SK-N-SH (cell line): ENCODE data around the gene MTG1. TPM values are rescaled to one million over a fixed set of nuclear protein-coding genes. Genes with fewer than 3 reads are reported as not detected.

Experiments used
- CTCF ChIA-PET: fragments of 300-600, 350-600 bp; formaldehyde crosslinking; extraction: SDS; loops from one replicate; lab custom pipeline; 2021; lab: Yijun Ruan, JAX
- POLR2A ChIA-PET: fragments of 350-600 bp; sonication (Branson Sonifier 250); formaldehyde crosslinking; extraction: SDS; loops from one replicate; lab custom pipeline; 2020; ENCODE audit warnings: antibody characterized with exemption, inconsistent platforms; lab: Yijun Ruan, JAX
- DNase-seq: peaks from one replicate; pipeline ENCODE4 v3.0.0; 2012
- H2AFZ ChIP-seq: fragments of 200-600 bp; sonication (generic); 2 replicates; pipeline ENCODE4 v1.8.1; 2016; ENCODE audit warnings: antibody characterized with exemption, mild to moderate bottlenecking, low read depth
- H3F3A ChIP-seq: fragments of 200-600 bp; sonication (generic); replicated peaks from 2 replicates; pipeline ENCODE3; 2016; ENCODE audit warnings: antibody characterized with exemption, mild to moderate bottlenecking; ENCODE audit not compliant: insufficient read depth
- H3K27ac ChIP-seq, 2 experiments: fragments of 200-500 bp in 1 of 2; fragments of 200-600 bp in 1 of 2; sonication (Bioruptor generic) in 1 of 2; sonication (generic), shearing (Covaris generic) in 1 of 2; 2 replicates each; pipeline versions ENCODE4 v1.5.1 to v1.6.1; 2014 to 2016; ENCODE audit warnings: low read depth in 2 of 2, inconsistent platforms in 1 of 2, low read length in 1 of 2, mild to moderate bottlenecking in 1 of 2, mixed read lengths in 1 of 2
- H3K27me3 ChIP-seq: fragments of 200-600 bp; sonication (generic), shearing (Covaris generic); 2 replicates; pipeline ENCODE4 v1.6.1; 2016; ENCODE audit warnings: mixed run types; ENCODE audit not compliant: insufficient read depth
- H3K36me3 ChIP-seq, 2 experiments: fragments of 200-500 bp in 1 of 2; fragments of 200-600 bp in 1 of 2; sonication (Bioruptor generic) in 1 of 2; sonication (generic) in 1 of 2; replicated peaks in 1 of 2; 2 replicates each; pipeline versions ENCODE3 to v1.5.1; 2014 to 2016; ENCODE audit warnings: low read length in 1 of 2, mild to moderate bottlenecking in 1 of 2; ENCODE audit not compliant: insufficient read depth in 2 of 2, control insufficient read depth in 1 of 2
- H3K4me1 ChIP-seq, 2 experiments: fragments of 200-500 bp in 1 of 2; fragments of 200-600 bp in 1 of 2; sonication (Bioruptor generic) in 1 of 2; sonication (generic), shearing (Covaris generic) in 1 of 2; 2 replicates each; pipeline versions ENCODE4 v1.5.1 to v1.6.1; 2014 to 2016; ENCODE audit warnings: low read depth in 1 of 2, low read length in 1 of 2, mixed run types in 1 of 2; ENCODE audit not compliant: insufficient read depth in 2 of 2, control insufficient read depth in 1 of 2
- H3K4me2 ChIP-seq: fragments of 200-600 bp; sonication (generic), shearing (Covaris generic); 2 replicates; pipeline ENCODE4 v1.6.1; 2017; ENCODE audit warnings: mixed run types
- H3K4me3 ChIP-seq, 2 experiments: fragments of 200-500 bp in 1 of 2; fragments of 200-600 bp in 1 of 2; sonication (Bioruptor generic) in 1 of 2; sonication (generic), shearing (Covaris generic) in 1 of 2; 2 replicates each; pipeline versions ENCODE4 v1.5.1 to v1.8.1; 2014 to 2016; ENCODE audit warnings: low read depth in 2 of 2, inconsistent platforms in 1 of 2, low read length in 1 of 2, mild to moderate bottlenecking in 1 of 2, mixed read lengths in 1 of 2, moderate library complexity in 1 of 2
- H3K79me2 ChIP-seq: fragments of 200-600 bp; sonication (generic); 2 replicates; pipeline ENCODE4 v1.8.1; 2017; ENCODE audit warnings: mild to moderate bottlenecking; ENCODE audit not compliant: insufficient read depth
- H3K9ac ChIP-seq: fragments of 200-600 bp; sonication (generic); 2 replicates; pipeline ENCODE4 v1.6.1; 2017; ENCODE audit warnings: mixed run types
- H3K9me2 ChIP-seq: fragments of 200-600 bp; sonication (generic); 2 replicates; pipeline ENCODE4 v1.6.1; 2017; ENCODE audit warnings: mixed run types
- H3K9me3 ChIP-seq: fragments of 200-600 bp; sonication (generic); 2 replicates; pipeline ENCODE4 v1.6.1; 2017; ENCODE audit warnings: mixed run types, mild to moderate bottlenecking, moderate library complexity
- H4K20me1 ChIP-seq: fragments of 200-600 bp; sonication (generic); 2 replicates; pipeline ENCODE4 v1.6.1; 2017; ENCODE audit warnings: mild to moderate bottlenecking, mixed run types; ENCODE audit not compliant: insufficient read depth
- CHD2 ChIP-seq: fragments of 150-350 bp; IDR thresholded peaks from 2 replicates; pipeline ENCODE4 v1.6.1; 2018; ENCODE audit warnings: low read length; ENCODE audit not compliant: partially characterized antibody
- FOXJ3 ChIP-seq: sonication (generic); formaldehyde crosslinking; IDR thresholded peaks from 2 replicates; pipeline ENCODE4 v1.5.1; 2020; ENCODE audit warnings: mild to moderate bottlenecking, missing genetic modification reagents
- GATA2 ChIP-seq: sonication (generic); formaldehyde crosslinking; IDR thresholded peaks from 2 replicates; pipeline ENCODE4 v1.5.0; 2020; ENCODE audit warnings: mild to moderate bottlenecking, missing genetic modification reagents
- MEF2A ChIP-seq: IDR thresholded peaks from 2 replicates; pipeline ENCODE4 v1.4.0; 2012; ENCODE audit warnings: low read depth, borderline replicate concordance
- MXI1 ChIP-seq: IDR thresholded peaks from 2 replicates; pipeline ENCODE4 v1.6.1; 2012; ENCODE audit warnings: mild to moderate bottlenecking, low read depth, low read length, improper control_type of control experiment
- NFIC ChIP-seq: IDR thresholded peaks from 2 replicates; pipeline ENCODE4 v1.4.0; 2012; ENCODE audit warnings: borderline replicate concordance
- NRF1 ChIP-seq: IDR thresholded peaks from 2 replicates; pipeline ENCODE4 v1.6.1; 2012; ENCODE audit warnings: low read depth, mild to moderate bottlenecking, low read length
- POLR2AphosphoS5 ChIP-seq: IDR thresholded peaks from 2 replicates; pipeline ENCODE4 v1.6.1; 2012; ENCODE audit warnings: low read depth, low read length
- RAD21 ChIP-seq: IDR thresholded peaks from 2 replicates; pipeline ENCODE4 v1.6.1; 2012; ENCODE audit warnings: mild to moderate bottlenecking, low read length
- RFX5 ChIP-seq: IDR thresholded peaks from 2 replicates; pipeline ENCODE4 v1.6.1; 2012; ENCODE audit warnings: mild to moderate bottlenecking, improper control_type of control experiment, low read length
- SIN3A ChIP-seq: IDR thresholded peaks from 2 replicates; pipeline ENCODE4 v1.6.1; 2012; ENCODE audit warnings: low read depth, mild to moderate bottlenecking, low read length, moderate library complexity, borderline replicate concordance
- TCF12 ChIP-seq: IDR thresholded peaks from 2 replicates; pipeline ENCODE4 v1.4.0; 2012
- TEAD4 ChIP-seq: IDR thresholded peaks from 2 replicates; pipeline ENCODE4 v1.4.0; 2012; ENCODE audit warnings: mild to moderate bottlenecking, borderline replicate concordance; ENCODE audit not compliant: insufficient read depth
- YY1 ChIP-seq: IDR thresholded peaks from 2 replicates; pipeline ENCODE4 v1.4.0; 2012; ENCODE audit warnings: low read depth, mild to moderate bottlenecking
- WGBS: methylation state at CpG from one replicate; pipeline ENCODE4 v1.1.6; 2017; ENCODE audit warnings: low lambda C conversion rate; 5-methylcytosine and 5-hydroxymethylcytosine counted together
- polyA plus RNA-seq, 3 experiments: library from polyadenylated mRNA; depleted of rRNA; stranded (reverse); fragments of >200 nt; gene quantifications; 2 replicates each; pipeline ENCODE4 v1.2.3, GENCODE V29; 2012
- TF ChIP-seq, protein P1 (sequence below): fragments of 200-600 bp; sonication (generic); IDR thresholded peaks from 2 replicates; pipeline ENCODE4 v1.6.1; 2017; ENCODE audit warnings: antibody characterized with exemption, mild to moderate bottlenecking, moderate library complexity
- TF ChIP-seq, protein P2 (sequence below): IDR thresholded peaks from 2 replicates; pipeline ENCODE4 v1.4.0; 2012; ENCODE audit warnings: low read depth, borderline replicate concordance
- TF ChIP-seq, protein P3 (sequence below): IDR thresholded peaks from 2 replicates; pipeline ENCODE4 v1.4.0; 2012; ENCODE audit warnings: low read depth
- TF ChIP-seq, protein P4 (sequence below): fragments of 150-350 bp; IDR thresholded peaks from 2 replicates; pipeline ENCODE4 v1.6.1; 2016; ENCODE audit warnings: mild to moderate bottlenecking, low read depth, low read length
- TF ChIP-seq, protein P5 (sequence below): IDR thresholded peaks from 2 replicates; pipeline ENCODE4 v1.6.1; 2012; ENCODE audit warnings: mild to moderate bottlenecking, low read depth, low read length, moderate library complexity

The MTG1 gene
- polyA plus RNA-seq, 1 of the 3 experiments (the other 2 are of a cell fraction) = 86.4 TPM

DNA sequence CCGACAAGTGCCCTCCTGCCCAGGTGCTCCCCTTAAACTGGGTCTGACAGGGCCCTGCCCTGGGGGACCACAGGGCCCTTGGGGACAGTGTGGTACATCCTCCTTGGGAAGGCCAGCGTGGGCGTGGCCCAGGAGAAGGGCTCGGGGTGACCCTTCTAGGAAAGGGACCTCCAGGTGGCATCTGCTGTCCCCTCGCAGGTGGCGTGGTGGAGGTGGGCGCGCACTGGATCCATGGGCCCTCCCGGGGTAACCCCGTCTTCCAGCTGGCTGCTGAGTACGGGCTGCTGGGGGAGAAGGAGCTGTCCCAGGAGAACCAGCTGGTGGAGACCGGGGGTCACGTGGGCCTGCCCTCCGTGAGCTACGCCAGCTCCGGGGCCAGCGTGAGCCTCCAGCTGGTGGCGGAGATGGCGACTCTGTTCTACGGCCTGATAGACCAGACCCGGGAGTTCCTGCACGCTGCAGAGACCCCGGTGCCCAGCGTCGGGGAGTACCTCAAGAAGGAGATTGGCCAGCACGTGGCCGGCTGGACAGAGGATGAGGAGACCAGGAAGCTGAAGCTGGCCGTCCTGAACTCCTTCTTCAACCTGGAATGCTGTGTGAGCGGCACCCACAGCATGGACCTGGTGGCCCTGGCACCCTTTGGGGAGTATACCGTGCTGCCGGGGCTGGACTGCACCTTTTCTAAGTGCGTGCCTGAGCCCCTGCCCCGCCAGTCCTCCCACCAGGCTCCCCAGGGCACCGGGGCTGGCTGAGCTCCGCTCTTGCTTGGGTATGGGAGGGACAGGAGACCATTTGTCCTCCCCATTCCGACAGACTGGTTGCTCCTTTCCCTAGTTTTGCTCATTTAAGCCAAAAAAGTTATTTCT lies 13.9 kb upstream of the MTG1 start:
- Histone ChIP-seq H2AFZ (no peak overlapping the region), H3K27me3 (no peaks in the 10 kb centered on the region), H3K79me2 (no peaks in the 10 kb centered on the region), H3K9me3 (no peaks in the 10 kb centered on the region), H3K9ac (peak overlapping the region; percentile 53; the same call in 1 of the 2 replicates), H3K4me2 (peak overlapping the region; percentile 84), H3F3A (no peaks in the 10 kb centered on the region), H3K36me3 (no peaks in the 10 kb centered on the region), H3K27ac (no peak overlapping the region), H3K4me1 (peaks cover 0 to 15% of the 10 kb centered on the region in 2 experiments; a peak in 1 of 4 replicates), H4K20me1 (no peaks in the 10 kb centered on the region), H3K4me3 (peak overlapping the region; percentile 59 to 69), H3K9me2 (no peaks in the 10 kb centered on the region)
- WGBS = 96% methylated on average over 16 of the region's 36 CpGs
- POLR2A ChIA-PET = no interaction called here
- TF ChIP-seq RAD21 (no peak), RFX5 (no peak), YY1 (no peak), NFIC (no peak), FOXJ3 (CRISPR knock-in tag) (no peak), SIN3A (no peak)
- TF ChIP-seq, protein P1, sequence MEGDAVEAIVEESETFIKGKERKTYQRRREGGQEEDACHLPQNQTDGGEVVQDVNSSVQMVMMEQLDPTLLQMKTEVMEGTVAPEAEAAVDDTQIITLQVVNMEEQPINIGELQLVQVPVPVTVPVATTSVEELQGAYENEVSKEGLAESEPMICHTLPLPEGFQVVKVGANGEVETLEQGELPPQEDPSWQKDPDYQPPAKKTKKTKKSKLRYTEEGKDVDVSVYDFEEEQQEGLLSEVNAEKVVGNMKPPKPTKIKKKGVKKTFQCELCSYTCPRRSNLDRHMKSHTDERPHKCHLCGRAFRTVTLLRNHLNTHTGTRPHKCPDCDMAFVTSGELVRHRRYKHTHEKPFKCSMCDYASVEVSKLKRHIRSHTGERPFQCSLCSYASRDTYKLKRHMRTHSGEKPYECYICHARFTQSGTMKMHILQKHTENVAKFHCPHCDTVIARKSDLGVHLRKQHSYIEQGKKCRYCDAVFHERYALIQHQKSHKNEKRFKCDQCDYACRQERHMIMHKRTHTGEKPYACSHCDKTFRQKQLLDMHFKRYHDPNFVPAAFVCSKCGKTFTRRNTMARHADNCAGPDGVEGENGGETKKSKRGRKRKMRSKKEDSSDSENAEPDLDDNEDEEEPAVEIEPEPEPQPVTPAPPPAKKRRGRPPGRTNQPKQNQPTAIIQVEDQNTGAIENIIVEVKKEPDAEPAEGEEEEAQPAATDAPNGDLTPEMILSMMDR = no peak
- CTCF ChIA-PET = interaction anchor here (1.1 kb wide), 1 partner anchor 51 kb away, joined by 4 read pairs; no protein-coding TSS in a partner anchor
- DNase-seq = no peak

DNA sequence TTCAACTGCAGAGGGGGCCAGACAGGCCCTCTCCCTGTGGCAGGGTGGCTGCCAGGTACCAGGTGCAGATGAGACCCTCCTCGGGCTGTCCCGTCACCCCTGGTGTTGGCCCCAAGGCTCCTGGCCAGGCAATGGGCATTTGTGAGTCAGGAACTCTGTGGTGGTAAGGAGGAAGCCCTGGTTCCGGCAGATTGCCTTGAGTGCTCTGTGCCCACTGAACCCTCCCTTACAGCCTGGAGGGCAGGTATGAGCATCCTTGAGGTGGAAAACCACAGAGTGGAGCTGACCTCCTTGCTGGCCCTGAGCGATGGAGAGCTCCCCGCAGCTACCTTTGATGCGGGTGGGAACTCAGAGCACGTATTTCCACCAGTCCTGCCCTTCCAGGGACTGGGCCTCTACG lies 12.9 kb upstream of the MTG1 start:
- Histone ChIP-seq H3K27me3 (no peaks in the 10 kb centered on the region), H3K27ac (no peak overlapping the region), H3K9ac (no peak overlapping the region), H3K9me2 (no peaks in the 10 kb centered on the region), H3K79me2 (no peaks in the 10 kb centered on the region), H3K4me1 (peaks cover 0 to 15% of the 10 kb centered on the region in 2 experiments; a peak in 1 of 4 replicates), H3K4me3 (no peak overlapping the region), H3K36me3 (no peaks in the 10 kb centered on the region), H2AFZ (no peak overlapping the region), H3K9me3 (no peaks in the 10 kb centered on the region), H4K20me1 (no peaks in the 10 kb centered on the region), H3F3A (no peaks in the 10 kb centered on the region), H3K4me2 (no peak overlapping the region)
- 97% methylated on average over 5 of the region's 8 CpGs for WGBS
- DNase-seq = no peak
- ChIA-PET POLR2A (no interaction called here), CTCF (interaction anchor here (1.2 kb wide), 1 partner anchor 52 kb away, joined by 6 read pairs; no protein-coding TSS in a partner anchor)
- TF ChIP-seq, protein P2, sequence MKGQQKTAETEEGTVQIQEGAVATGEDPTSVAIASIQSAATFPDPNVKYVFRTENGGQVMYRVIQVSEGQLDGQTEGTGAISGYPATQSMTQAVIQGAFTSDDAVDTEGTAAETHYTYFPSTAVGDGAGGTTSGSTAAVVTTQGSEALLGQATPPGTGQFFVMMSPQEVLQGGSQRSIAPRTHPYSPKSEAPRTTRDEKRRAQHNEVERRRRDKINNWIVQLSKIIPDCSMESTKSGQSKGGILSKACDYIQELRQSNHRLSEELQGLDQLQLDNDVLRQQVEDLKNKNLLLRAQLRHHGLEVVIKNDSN = no peak
- no peak for TF ChIP-seq MEF2A
- TF ChIP-seq TCF12 = no peak
- TF ChIP-seq POLR2AphosphoS5 = no peak
- TF ChIP-seq, protein P3, sequence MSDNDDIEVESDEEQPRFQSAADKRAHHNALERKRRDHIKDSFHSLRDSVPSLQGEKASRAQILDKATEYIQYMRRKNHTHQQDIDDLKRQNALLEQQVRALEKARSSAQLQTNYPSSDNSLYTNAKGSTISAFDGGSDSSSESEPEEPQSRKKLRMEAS = no peak
- TF ChIP-seq RFX5 = no peak
- no peak for TF ChIP-seq CHD2
- TF ChIP-seq, protein P4, sequence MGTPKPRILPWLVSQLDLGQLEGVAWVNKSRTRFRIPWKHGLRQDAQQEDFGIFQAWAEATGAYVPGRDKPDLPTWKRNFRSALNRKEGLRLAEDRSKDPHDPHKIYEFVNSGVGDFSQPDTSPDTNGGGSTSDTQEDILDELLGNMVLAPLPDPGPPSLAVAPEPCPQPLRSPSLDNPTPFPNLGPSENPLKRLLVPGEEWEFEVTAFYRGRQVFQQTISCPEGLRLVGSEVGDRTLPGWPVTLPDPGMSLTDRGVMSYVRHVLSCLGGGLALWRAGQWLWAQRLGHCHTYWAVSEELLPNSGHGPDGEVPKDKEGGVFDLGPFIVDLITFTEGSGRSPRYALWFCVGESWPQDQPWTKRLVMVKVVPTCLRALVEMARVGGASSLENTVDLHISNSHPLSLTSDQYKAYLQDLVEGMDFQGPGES = no peak
- no peak for TF ChIP-seq SIN3A
- no peak for TF ChIP-seq GATA2 (CRISPR knock-in tag)
- TF ChIP-seq, protein P5, sequence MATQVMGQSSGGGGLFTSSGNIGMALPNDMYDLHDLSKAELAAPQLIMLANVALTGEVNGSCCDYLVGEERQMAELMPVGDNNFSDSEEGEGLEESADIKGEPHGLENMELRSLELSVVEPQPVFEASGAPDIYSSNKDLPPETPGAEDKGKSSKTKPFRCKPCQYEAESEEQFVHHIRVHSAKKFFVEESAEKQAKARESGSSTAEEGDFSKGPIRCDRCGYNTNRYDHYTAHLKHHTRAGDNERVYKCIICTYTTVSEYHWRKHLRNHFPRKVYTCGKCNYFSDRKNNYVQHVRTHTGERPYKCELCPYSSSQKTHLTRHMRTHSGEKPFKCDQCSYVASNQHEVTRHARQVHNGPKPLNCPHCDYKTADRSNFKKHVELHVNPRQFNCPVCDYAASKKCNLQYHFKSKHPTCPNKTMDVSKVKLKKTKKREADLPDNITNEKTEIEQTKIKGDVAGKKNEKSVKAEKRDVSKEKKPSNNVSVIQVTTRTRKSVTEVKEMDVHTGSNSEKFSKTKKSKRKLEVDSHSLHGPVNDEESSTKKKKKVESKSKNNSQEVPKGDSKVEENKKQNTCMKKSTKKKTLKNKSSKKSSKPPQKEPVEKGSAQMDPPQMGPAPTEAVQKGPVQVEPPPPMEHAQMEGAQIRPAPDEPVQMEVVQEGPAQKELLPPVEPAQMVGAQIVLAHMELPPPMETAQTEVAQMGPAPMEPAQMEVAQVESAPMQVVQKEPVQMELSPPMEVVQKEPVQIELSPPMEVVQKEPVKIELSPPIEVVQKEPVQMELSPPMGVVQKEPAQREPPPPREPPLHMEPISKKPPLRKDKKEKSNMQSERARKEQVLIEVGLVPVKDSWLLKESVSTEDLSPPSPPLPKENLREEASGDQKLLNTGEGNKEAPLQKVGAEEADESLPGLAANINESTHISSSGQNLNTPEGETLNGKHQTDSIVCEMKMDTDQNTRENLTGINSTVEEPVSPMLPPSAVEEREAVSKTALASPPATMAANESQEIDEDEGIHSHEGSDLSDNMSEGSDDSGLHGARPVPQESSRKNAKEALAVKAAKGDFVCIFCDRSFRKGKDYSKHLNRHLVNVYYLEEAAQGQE = no peak
- TF ChIP-seq NRF1 = no peak
- no peak for TF ChIP-seq MXI1
- no peak for TF ChIP-seq TEAD4
